C1 segment of cervical spinal cord (tissue), 14 donors: ENCODE data around the gene HDAC7.
"Not testable (repeated sequence)": the region's sequence is repeated elsewhere in the genome, so short reads cannot be mapped to it uniquely, and the experiment has no call there.

Experiments used
- DNase-seq, 14 donors: peaks; one replicate each; lab custom pipeline; 2025; lab: John Stamatoyannopoulos, UW

The HDAC7 gene

GRCh38 chr12:47813511-47814196 lies 6.0 kb downstream of the HDAC7 start:
- peak in 1 of 14 donors; percentile 65 for DNase-seq

DNA sequence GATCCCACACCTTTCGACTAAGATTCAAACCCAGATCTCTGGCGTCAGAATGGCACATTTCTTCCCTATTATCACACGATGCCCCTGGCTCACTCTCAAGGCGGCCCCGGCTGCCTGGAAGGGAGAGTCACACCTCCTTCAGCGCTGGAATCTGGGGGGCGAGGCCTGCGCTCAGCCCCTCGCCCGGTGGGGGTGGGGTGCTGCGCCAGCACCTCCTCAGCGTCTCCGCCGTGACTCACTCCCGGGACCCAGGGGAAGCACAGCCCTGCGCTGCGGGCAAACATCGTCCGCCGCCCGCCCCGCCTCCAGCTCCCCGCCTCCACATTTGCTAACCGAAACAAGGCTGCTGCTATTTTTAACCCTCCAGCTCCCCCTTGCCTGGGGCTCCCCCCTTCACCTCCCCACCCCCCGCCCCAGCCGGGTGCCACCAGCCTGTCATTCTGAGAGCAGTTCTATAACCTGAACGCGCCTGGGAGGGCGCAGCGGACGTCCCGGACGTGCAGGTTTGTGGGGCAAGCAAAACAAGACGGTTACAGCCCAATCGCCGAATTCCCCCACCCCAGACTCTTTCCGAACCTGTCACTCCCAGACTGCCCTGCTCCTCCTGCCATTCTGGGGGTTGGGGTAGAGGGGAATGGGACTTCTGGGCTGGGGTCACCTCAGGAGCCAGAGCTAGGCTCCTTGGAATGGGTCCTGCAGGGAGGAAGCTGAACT lies 6.7 kb downstream of the HDAC7 start:
- DNase-seq = peak in 12 of 14 donors; percentile 14 to 87 (median 50)

DNA sequence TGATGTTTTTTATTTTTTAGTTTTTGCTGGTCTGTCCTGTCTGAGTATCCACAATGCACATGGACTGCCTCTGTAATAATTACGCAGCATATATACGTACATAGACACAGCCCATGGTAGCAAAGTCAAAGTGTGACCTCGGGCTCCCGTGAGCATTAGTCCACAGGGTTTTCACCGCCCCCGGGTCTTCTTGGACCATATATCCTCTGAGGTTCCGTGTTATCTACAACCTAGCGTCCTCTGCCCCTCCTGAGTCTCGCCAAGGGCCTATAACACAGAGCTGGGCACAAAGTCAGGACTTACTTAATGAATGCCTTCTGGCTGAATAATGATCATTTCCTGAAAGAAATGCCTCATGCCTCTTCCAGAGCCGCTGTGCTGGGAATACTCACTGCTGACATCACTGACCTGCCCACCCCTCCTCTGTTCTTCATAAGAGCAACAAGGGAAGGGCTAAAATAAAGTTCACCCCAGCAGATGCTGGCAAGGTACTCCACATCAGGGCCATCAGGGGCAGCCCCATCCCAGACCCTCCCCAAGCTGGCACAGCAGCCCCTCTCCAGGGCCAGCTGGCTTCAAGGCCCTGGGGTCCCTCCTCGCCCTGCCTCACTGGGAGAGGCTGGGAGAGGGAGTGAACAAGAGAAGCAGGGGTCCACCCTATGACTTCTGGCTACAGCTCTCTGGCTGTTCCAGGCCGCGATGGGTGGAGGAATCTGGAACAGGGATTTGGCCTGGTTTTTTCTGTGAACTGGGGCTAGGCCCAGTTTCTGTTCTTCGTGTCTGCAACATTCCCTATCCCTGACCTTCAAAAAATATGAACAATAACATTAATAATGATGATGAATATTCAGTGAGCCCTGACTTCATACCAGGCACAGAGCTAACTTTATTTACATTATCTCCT lies 7.9 kb downstream of the HDAC7 start:
- DNase-seq = peak in 2 of 14 donors; percentile 61 to 91

GRCh38 chr12:47811072-47811396 lies 8.7 kb downstream of the HDAC7 start:
- no peak for DNase-seq

GRCh38 chr12:47809518-47809917 lies 10.2 kb downstream of the HDAC7 start:
- not testable (repeated sequence) for DNase-seq

DNA sequence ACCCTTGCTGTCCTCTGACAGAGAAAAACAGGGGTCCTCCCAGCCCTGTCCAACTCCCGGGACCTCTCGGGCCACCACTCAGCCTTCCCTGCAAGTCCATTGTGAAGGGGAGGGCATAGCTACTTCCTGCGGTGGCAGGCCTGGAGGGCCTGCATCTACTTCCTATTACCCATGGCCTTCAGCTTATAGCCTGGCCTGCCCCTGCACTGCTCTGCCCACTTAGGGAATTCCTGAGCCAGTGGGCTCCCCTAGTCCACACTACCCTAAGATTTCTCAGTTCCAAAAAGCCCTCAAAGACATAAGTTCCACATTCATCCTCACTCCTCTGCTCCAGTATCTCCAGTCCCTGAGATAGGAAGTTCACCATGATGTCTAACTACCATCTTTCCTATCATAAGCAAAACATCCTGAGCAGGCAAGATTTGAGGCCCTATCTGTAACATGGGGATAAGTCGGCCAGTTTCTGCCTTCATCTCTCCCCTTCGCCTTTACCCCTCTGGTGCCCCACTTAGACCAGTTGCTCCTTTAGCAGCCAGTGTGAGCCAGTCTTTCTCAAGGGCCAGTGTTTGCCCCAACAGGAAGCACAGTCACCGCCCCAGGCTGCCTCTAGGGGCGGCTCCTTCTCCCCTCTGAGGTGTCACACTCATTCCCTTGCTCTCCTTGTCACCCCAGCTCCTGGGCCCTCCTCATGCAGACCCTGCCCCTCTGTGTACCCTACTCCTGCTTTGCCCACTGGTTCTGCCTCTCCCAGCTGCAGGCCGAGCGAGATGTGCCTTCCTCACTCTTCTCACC lies 10.9 kb downstream of the HDAC7 start:
- no peak for DNase-seq

DNA sequence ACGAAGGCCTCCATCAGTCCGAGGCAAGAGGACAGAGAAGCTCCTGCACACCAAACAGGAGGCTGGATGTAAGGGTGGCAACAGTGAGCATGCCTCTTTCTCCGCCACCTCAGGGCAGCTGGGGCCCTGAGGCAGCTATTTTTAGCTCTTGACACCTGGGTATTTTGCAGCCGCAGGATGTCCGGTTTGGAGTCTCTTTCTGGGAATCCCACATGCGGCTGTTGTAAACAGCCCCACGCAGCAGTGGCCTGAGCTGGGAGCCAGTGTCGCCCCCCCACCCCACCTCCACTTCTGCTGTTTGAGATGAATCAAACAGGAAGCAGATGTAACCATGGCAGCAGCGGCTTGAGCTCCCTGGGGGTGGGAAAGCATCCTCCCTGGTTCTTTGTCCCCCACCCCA lies 11.7 kb downstream of the HDAC7 start:
- DNase-seq = peak in 1 of 14 donors; percentile 34

DNA sequence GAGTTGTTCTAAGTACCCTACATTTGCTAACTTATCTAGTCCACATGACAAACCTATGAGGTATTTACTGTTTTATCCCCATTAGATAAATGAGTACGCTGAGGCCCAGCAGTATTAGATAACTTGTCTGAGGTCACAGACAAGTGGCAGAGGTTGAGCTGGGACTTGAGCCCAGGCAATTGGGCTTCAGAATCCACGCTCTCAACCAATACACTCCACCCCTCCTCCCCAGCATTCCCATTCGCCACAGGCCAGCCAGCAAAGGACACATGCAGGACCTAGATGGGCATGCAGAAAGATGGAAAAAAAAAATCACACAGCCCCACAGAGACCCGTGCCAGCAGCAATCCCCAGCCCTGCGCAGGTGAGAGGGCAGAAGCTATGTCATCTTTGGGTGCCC lies 12.4 kb downstream of the HDAC7 start:
- DNase-seq = no peak

GRCh38 chr12:47805417-47805816 lies 14.3 kb downstream of the HDAC7 start:
- DNase-seq = no peak

DNA sequence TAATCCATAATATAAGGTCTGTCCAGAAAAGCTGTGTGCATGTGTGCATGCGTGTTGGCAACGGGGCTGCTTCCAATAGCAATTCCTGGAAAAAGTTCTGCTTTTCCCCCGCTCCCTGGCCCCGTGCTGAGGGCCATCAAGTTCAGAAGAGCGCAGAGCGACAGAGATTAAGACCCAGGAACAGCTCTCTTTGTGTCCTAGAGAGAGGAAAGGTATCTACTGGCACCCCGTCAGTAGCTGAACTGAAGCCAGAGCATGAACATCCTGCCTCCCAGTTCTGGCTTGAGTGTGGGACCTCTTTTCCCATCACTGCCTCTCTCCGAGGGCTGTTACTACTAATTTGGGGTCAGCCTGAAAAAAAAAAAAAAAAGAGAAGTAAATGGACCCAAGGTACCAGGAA lies 15.5 kb downstream of the HDAC7 start:
- DNase-seq = no peak

DNA sequence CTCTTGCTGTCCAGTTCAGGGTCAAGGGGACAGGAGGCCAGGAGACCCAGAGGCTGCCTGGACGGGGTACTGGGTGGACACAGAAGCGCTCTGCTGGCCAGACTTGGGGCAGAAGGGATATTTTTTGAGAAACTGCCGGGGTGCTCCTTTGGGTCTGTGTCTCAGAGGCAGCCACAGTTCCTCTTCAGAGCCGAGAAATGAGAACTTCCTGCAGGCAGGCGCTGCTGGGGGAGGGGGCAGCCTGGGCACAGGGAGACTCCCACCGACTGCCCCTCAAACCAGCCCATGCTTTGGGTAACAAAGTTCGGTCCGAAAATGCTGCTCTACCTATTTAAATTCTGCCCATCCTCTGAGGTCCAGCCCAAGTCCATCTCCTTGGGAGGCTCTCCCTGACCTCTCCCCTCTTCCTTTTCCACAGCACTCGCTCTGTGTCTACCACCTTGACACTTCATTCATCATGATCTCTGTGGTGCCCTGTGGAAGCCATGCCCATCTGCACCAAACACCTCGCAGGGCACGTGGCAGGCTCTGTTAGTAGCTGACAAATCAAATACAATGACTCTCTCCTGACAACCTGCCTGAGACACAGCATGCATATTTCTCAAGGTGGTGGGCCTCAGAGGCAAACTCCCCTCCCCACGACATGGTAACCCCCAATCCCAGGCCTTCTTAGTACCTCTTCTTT lies 16.4 kb downstream of the HDAC7 start:
- DNase-seq = peak in 2 of 14 donors; percentile 20 to 24

GRCh38 chr12:47802312-47802711 lies 17.4 kb downstream of the HDAC7 start:
- no peak for DNase-seq

- DNase-seq = no peak
These were observed 17.8 kb downstream of the HDAC7 start for GRCh38 chr12:47801904-47802246.

DNA sequence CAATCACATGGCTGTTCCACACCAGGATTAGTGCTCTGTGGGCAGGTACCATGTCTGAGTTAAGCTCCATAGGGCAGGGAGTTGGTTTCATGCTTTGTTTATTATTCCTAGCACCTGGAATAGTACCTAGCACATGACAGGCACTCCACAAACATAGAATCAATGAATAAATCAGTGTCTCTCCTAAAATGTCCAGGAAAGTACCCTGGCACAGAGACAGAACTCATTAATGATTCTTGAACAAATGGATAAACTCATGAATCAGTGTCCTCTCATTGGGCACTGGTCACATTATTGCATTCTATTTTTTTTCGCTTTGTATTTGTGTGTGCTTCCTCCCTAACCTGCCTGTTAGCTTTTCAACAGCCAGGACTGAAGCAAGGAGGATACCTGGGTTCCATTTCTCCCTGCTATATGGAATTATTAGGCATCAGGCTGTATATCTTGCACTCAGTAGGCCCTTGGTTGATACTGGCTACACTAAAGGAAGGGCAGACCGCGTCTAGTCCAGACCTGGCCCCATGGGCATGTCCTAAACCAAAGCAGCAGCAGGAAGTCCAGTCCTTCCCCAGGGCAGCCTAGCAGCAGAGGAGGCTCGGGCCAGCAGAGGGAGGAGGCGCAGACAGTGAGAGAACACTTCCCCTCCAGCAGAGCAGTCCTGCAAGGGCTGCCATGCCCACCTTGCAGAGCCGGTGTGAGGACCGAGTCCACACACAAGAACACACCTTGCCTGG lies 18.4 kb downstream of the HDAC7 start:
- peak in 2 of 14 donors; percentile 18 to 19 for DNase-seq

GRCh38 chr12:47800582-47800981 lies 19.1 kb downstream of the HDAC7 start:
- DNase-seq = no peak

DNA sequence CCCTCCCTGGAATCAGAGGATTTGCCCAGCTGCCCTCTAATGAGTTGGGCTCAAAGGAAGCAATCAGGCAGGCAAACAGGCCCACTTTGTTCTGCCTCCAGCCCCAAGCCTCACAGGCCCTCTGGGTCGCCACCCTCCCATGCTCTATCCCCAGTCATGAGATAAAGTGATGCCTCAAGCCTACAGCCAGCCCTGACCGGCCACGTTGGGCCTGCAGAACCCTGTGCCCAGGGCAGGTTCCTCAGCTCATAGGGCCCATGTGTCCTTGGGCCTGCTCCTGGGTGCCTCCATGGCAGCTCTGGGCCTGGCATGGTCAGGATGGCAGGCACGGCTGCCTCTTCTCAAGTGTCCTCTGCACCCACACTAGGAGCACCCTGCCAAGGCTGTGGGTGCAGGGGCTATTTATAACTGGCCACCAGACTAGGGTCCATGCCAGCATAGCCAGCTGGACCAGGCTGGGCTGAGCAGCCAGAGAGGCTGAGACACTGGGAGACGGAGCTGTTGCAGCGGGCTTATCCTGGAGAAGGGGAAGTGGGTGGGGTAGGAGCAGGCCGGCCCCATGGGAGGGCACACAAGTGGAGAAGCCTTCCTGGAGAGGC lies 20.2 kb downstream of the HDAC7 start:
- peak in 8 of 14 donors; percentile 46 to 73 (median 68) for DNase-seq

GRCh38 chr12:47798382-47798948 lies 21.2 kb downstream of the HDAC7 start:
- no peak for DNase-seq

DNA sequence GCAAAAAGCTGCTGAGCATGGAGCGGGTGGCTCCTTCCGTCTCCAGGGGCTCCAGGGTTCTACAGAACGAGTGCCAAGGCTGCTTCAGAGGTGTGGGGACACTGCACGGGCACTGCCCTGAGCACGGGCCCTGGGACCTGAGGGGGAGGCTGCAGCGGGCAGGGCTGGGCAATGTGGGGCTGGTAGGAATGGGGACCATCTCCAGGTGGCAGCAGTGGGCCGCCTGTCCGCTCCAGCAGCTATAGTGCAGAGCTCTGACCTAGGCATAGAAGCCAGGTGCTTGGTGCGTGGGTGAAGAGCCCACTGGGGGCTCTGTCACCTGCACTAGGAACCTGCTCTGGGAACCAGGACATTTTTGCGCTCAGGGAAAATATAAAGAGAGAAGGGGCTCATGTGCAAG lies 22.3 kb downstream of the HDAC7 start:
- peak in 2 of 14 donors; percentile 21 to 22 for DNase-seq

DNA sequence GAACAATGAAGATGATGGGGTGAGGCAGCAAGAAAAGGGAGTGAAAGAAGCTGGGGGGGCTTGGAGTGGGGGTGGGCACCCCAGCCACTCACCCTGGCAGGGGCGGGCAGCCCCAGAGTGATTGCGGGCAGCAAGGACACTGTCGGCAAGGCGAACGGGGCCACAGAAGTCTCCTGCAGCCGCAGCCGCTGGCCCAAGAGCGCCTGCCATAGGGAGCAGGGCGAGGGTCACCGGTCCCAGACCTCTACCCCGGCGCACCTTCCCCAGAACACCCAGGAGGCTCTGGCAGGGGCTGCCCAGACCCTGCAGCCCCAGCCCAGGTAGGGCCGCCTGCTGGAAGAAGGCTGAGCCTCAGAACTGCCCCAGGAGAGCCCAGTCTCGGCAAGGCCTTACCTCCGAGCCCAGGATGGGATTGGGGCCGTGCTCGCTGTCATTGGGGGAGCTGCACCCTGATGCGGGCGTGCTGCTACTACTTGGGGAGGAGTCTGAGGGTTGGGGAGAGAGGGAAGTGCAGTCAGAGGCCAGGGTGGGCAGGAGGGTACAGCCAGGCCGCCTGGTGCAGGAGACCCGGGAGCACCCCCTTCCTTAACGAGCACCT lies 23.8 kb downstream of the HDAC7 start:
- no peak for DNase-seq
